Adrenal gland (tissue), 5 donors: ENCODE results near the gene MCTP1.

ENCODE experiments used
- CTCF ChIP-seq, 6 experiments: fragments of 450-650 bp in 4 of 6; fragments of 200-600 bp in 2 of 6; sonication (generic) in 1 of 6; IDR thresholded peaks; 1 replicate in 5 of 6; 2 replicates in 1 of 6; pipeline versions ENCODE4 v1.5.1 to v1.8.0; 2016 to 2021; ENCODE audit warnings: antibody characterized with exemption in 6 of 6, mild to moderate bottlenecking in 2 of 6, moderate library complexity in 1 of 6
- POLR2A ChIP-seq, 2 donors: fragments of 450-650 bp; IDR thresholded peaks; one replicate each; pipeline ENCODE4 v1.6.1; 2017; ENCODE audit warnings: antibody characterized with exemption in 2 of 2, mild to moderate bottlenecking in 2 of 2, moderate library complexity in 1 of 2
- donor health status: DM: no; HTN: no; CAD: no.

- no peak for TF ChIP-seq CTCF (IDR thresholded peaks at IDR 0.05)
- no peak for TF ChIP-seq POLR2A (IDR thresholded peaks at IDR 0.05)
Measured at GRCh38 chr5:95223566-95224258, 61.2 kb downstream of the MCTP1 start.
